ENCODE measurements around the gene IKZF3. TPM values are rescaled to one million over a fixed set of nuclear protein-coding genes. Genes with fewer than 3 reads are reported as not detected.

IKZF3 gene
- total RNA-seq, 1 donor from 2014 or later, result 0.67 TPM

DNA sequence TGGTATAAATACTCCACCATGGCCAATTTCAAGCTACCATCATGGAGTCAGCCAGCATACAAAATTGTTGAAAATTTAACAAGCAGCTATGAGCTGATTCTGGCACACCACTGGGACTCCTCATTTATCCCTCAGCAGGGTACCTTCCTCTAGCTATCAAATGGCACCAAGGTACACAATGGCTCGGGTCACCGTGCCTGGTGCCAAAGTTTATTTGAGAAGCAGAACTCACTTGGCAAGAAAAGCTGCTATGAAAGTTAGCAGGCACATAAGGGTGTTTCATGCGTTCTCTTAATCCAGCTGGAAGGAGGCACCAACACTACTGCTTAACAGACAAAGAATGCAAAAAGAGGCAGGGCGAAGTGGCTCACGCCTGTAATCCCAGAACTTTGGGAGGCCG, 51.6 kb downstream of the IKZF3 start:
- H3K4me3 Mint-ChIP-seq, result no peak overlapping the region
- DNase-seq (ENCODE audit: low spot score in 2 of 2, unreplicated experiment in 2 of 2), result no peak
- no peaks in the 10 kb centered on the region for H3K36me3 Mint-ChIP-seq
- H3K9me3 Mint-ChIP-seq, result no peaks in the 10 kb centered on the region
- no peak overlapping the region for H3K27ac Mint-ChIP-seq
- peaks cover 34% of the 10 kb centered on the region for H3K4me1 Mint-ChIP-seq
- peaks cover 2% of the 10 kb centered on the region for H3K27me3 Mint-ChIP-seq (ENCODE audit: low read depth)
- TF ChIP-seq, protein P1, sequence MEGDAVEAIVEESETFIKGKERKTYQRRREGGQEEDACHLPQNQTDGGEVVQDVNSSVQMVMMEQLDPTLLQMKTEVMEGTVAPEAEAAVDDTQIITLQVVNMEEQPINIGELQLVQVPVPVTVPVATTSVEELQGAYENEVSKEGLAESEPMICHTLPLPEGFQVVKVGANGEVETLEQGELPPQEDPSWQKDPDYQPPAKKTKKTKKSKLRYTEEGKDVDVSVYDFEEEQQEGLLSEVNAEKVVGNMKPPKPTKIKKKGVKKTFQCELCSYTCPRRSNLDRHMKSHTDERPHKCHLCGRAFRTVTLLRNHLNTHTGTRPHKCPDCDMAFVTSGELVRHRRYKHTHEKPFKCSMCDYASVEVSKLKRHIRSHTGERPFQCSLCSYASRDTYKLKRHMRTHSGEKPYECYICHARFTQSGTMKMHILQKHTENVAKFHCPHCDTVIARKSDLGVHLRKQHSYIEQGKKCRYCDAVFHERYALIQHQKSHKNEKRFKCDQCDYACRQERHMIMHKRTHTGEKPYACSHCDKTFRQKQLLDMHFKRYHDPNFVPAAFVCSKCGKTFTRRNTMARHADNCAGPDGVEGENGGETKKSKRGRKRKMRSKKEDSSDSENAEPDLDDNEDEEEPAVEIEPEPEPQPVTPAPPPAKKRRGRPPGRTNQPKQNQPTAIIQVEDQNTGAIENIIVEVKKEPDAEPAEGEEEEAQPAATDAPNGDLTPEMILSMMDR (IDR thresholded peaks at IDR 0.05; ENCODE audit: unreplicated experiment), result no peak

DNA sequence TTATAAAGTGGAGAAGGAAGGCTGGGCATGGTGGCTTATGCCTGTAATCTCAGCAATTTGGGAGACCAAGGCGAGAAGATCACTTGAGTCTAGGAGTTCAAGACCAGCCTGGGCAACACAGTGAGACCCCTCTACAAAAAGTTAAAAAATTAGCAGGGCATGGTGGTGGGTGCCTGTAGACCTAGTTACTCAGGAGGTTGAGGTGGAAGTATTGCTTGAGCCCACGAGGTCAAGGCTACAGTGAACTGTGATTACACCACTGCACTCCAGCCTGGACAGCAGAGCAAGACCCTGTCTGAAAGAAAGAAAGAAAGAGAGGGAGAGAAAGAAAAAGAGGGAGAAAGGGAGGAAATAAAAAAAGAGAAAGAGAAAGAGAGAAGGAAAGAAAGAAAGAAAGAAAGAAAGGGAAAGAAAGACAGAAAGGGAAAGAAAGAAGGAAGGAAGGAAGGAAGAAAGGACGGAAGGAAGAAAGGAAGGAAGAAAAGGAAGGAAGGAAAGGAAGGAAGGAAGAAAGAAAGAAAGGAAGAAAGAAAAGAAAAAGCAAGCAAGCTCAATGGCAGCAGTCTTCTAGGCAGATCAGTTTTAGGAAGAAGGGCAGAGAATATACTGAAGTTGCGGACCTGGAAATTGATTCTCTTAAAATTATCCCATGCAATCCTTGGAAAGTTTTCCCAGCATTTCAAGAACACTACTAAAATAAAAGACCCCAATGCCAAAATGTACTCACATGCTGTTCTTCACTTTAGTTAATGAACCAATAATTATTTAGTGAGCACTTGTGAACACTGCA, 53.0 kb downstream of the IKZF3 start:
- Mint-ChIP-seq H3K4me3 (no peak overlapping the region), H3K27ac (no peak overlapping the region), H3K36me3 (no peaks in the 10 kb centered on the region), H3K4me1 (peaks cover 43% of the 10 kb centered on the region), H3K9me3 (no peaks in the 10 kb centered on the region), H3K27me3 (ENCODE audit: low read depth) (peaks cover 2% of the 10 kb centered on the region)
- TF ChIP-seq, protein P1 (IDR thresholded peaks at IDR 0.05; ENCODE audit: unreplicated experiment), result no peak
- no peak for DNase-seq (ENCODE audit: low spot score in 2 of 2, unreplicated experiment in 2 of 2)

- H3K4me3 Mint-ChIP-seq, result no peak overlapping the region
- no peaks in the 10 kb centered on the region for H3K36me3 Mint-ChIP-seq
- H3K27ac Mint-ChIP-seq, result peak overlapping the region; percentile 87
- no peaks in the 10 kb centered on the region for H3K9me3 Mint-ChIP-seq
- TF ChIP-seq, protein P1 (IDR thresholded peaks at IDR 0.05; ENCODE audit: unreplicated experiment), result no peak
- H3K27me3 Mint-ChIP-seq (ENCODE audit: low read depth), result peaks cover 2% of the 10 kb centered on the region
- DNase-seq (ENCODE audit: low spot score in 2 of 2, unreplicated experiment in 2 of 2), result no peak
- H3K4me1 Mint-ChIP-seq, result peaks cover 55% of the 10 kb centered on the region
Observed at GRCh38 chr17:39809221-39809620, 54.9 kb downstream of the IKZF3 start.

GRCh38 chr17:39808409-39808997, 55.6 kb downstream of the IKZF3 start:
- peaks cover 2% of the 10 kb centered on the region for H3K27me3 Mint-ChIP-seq (ENCODE audit: low read depth)
- H3K27ac Mint-ChIP-seq, result peak overlapping the region; percentile 87
- H3K4me1 Mint-ChIP-seq, result peaks cover 52% of the 10 kb centered on the region
- TF ChIP-seq, protein P1 (IDR thresholded peaks at IDR 0.05; ENCODE audit: unreplicated experiment), result no peak
- no peaks in the 10 kb centered on the region for H3K36me3 Mint-ChIP-seq
- H3K9me3 Mint-ChIP-seq, result no peaks in the 10 kb centered on the region
- no peak for DNase-seq (ENCODE audit: low spot score in 2 of 2, unreplicated experiment in 2 of 2)
- peak overlapping the region; percentile 19 for H3K4me3 Mint-ChIP-seq

GRCh38 chr17:39804839-39805238, 59.3 kb downstream of the IKZF3 start:
- Mint-ChIP-seq H3K4me3 (no peak overlapping the region), H3K27me3 (ENCODE audit: low read depth) (no peaks in the 10 kb centered on the region), H3K36me3 (no peaks in the 10 kb centered on the region), H3K9me3 (no peaks in the 10 kb centered on the region), H3K4me1 (peaks cover 55% of the 10 kb centered on the region), H3K27ac (no peak overlapping the region)
- TF ChIP-seq, protein P1 (IDR thresholded peaks at IDR 0.05; ENCODE audit: unreplicated experiment), result no peak
- DNase-seq (ENCODE audit: low spot score in 2 of 2, unreplicated experiment in 2 of 2), result no peak

Measured in mesothelial cell of epicardium (in vitro differentiated cells).